Choroid plexus epithelial cell (primary cell): ENCODE results near the gene IL16.
A peak's percentile ranks its signal among the peaks of the same experiment; 100 is the strongest.
"Not testable (repeated sequence)": the region's sequence is repeated elsewhere in the genome, so short reads cannot be mapped to it uniquely, and the experiment has no call there.

ENCODE experiments used
- DNase-seq: peaks from one replicate; pipeline ENCODE4 v3.0.0-alpha.2; 2010; ENCODE audit warnings: low read depth
- H3K4me3 ChIP-seq: 2 replicates; pipeline ENCODE4 v1.5.1; 2011; ENCODE audit warnings: low read depth, mild to moderate bottlenecking, control low read depth, low read length, moderate library complexity
- CTCF ChIP-seq: conservative IDR thresholded peaks from 2 replicates; pipeline ENCODE4 v1.5.1; 2011; ENCODE audit warnings: low read depth, mild to moderate bottlenecking, control low read depth, inconsistent platforms, low read length, moderate library complexity

IL16 gene

GRCh38 chr15:81206018-81206417, 9.3 kb downstream of the IL16 start:
- TF ChIP-seq CTCF = no peak
- H3K4me3 ChIP-seq = no peak overlapping the region
- DNase-seq = no peak

DNA sequence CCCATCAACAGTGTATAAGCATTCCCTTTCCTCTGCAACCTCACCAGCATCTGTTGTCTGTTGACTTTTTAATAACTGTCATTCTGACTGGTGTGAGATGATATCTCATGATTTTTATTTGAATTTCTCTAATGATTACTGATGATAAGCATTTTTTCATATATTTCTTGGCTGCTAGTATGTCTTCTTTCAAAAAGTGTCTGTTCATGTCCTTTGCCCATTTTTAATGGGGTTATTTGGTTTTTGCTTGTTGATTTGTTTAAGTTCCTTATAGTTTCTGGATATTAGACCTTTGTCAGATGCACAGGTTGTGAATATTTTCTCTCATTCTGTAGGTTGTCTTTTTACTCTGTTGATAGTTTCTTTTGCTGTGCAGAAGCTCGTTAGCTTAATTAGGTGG, 11.3 kb downstream of the IL16 start:
- H3K4me3 ChIP-seq, DNase-seq: not testable (repeated sequence)

DNA sequence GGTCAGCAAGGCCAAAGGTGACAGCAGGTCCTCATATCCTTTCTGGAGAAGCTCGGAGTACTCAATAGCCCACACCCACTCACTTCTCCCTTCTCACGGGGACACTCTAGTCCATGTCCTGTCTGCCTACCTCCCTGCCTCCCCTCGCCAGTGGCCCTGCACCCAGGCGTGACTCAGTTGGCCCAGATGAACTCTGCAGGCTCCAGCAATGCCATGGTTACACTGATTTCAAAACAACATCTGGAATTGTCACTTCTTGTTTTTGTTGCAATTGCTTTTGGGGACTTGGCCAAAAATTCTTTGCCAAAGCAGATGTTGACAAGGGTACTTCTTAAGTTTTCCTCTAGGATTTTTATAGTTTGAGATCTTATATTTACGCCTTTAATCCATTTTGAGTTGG, 13.0 kb downstream of the IL16 start:
- no peak overlapping the region for H3K4me3 ChIP-seq

DNA sequence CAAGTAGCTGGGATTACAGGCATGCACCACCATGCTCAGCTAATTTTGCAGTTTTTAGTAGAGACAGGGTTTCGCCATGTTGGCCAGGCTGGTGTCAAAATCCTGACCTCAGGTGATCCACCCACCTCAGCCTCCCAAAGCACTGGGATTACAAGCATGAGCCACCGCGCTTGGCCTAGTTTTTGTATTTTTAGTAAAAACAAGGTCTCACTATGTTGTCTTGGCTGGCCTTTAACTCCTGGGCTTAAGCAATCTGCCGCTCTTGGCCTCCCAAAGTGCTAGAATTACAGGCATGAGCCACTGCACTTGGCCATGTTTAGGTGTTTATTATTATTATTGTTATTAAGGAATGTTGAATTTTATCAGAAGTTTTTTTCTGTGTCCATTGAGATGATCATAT, 14.7 kb downstream of the IL16 start:
- H3K4me3 ChIP-seq = no peak overlapping the region
- no peak for DNase-seq
- no peak for TF ChIP-seq CTCF

More for the DNA sequence above, 13.0 kb downstream of the IL16 start:
- no peak for TF ChIP-seq CTCF
- DNase-seq = no peak

GRCh38 chr15:81213982-81214381, 17.3 kb downstream of the IL16 start:
- H3K4me3 ChIP-seq = no peak overlapping the region
- no peak for DNase-seq
- no peak for TF ChIP-seq CTCF

- no peak for DNase-seq
- no peak for TF ChIP-seq CTCF
- no peak overlapping the region for H3K4me3 ChIP-seq
These were observed 18.9 kb downstream of the IL16 start for GRCh38 chr15:81215531-81215930.

- TF ChIP-seq CTCF = no peak
- no peak for DNase-seq
- no peak overlapping the region for H3K4me3 ChIP-seq
These were observed 19.3 kb downstream of the IL16 start for GRCh38 chr15:81215983-81216382.

GRCh38 chr15:81216422-81216821, 19.7 kb downstream of the IL16 start:
- DNase-seq = peak; percentile 68
- no peak for TF ChIP-seq CTCF
- no peak overlapping the region for H3K4me3 ChIP-seq
